NCI-H1417 (cell line): ENCODE measurements around the gene ASF1A.
"Not testable (repeated sequence)": the region's sequence is repeated elsewhere in the genome, so short reads cannot be mapped to it uniquely, and the experiment has no call there.

Experiments
- DNase-seq, 3 experiments: peaks; one replicate each; lab custom pipeline; 2025; lab: John Stamatoyannopoulos, UW

ASF1A gene

GRCh38 chr6:118893807-118894424 is at the start of gene ASF1A:
Gene ASF1A (plus strand): TSS chr6:118894152. CDS start chr6:118894414, 262 bp downstream.
- DNase-seq, result peak; percentile 96 to 99 (median 98)

- no peak for DNase-seq
These were observed 49.0 kb upstream of the ASF1A start for GRCh38 chr6:118844915-118845314.

DNA sequence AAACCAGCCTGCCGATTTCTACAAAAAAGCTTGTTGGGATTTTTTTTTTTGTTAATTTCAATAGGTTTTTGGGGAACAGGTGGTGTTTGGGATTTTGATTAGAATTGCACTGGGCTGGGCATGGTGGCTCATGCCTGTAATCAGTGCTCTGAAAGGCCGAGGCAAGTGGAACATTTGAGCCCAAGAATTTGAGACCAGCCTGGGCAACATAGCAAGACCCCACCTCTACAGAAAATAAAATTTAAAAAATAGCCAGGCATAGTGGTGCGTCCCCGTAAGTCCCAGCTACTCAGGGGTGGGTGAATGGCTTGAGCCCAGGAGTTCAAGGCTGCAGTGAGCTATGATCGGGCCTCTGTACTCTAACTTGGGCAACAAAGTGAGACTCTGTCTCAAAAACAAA is 40.5 kb upstream of the ASF1A start:
- DNase-seq, result no peak

DNA sequence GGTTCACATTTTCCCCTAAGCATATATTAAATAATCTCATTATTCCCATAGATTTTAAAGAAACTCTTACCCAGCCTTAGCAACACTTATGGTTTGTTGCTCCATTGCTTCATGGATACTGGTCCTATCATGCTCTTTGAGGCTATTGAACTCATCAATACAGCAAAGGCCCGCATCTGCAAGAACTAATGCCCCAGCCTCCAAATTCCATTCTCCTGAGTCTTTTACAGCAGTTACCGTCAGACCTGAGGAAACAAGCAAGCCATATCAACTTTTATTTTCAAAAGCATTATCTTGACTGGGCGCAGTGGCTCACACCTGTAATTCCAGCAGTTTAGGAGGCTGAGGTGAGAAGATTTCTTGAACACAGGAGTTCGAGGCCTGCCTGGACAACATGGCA is 37.7 kb upstream of the ASF1A start:
- DNase-seq, result no peak

GRCh38 chr6:118859517-118860064 is 34.4 kb upstream of the ASF1A start:
- DNase-seq, result no peak

DNA sequence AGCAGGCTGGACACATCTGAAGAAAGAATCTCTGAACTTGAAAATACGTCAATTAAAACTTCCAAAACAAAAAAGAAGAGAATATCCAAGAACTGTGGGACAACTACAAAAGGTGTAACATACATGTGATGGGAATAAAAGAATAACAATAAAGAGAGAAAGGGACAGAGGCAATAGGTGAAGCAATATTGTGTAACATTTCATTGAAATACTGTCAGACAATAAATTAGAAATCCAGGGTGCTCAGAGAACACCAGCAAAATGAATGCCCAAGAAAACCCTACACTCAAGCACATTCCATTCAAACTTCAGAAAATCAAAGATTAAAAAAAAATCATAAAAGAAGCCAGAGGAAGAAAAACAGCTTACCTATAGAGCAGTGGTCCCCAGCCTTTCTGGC is 33.6 kb upstream of the ASF1A start:
- DNase-seq, result no peak

DNA sequence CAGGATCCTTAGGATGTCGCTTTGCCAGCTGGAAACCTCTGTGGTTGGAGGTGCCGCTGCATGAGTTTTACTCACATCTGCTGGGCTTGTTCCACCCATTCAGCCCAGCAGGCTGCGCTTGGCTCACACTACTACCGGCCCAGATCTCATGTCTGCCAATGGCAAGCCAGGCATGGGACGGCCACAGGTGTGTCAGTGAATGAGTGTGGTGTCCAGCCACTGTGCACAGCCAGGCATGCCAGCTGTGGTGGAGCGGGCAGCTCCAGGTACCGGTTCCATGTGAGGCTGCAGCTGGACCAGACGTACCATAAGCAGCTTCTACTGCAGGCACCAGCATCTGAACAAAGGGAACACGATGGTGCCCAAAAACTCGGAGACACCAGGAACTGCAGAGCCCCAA is 33.1 kb upstream of the ASF1A start:
- no peak for DNase-seq

DNA sequence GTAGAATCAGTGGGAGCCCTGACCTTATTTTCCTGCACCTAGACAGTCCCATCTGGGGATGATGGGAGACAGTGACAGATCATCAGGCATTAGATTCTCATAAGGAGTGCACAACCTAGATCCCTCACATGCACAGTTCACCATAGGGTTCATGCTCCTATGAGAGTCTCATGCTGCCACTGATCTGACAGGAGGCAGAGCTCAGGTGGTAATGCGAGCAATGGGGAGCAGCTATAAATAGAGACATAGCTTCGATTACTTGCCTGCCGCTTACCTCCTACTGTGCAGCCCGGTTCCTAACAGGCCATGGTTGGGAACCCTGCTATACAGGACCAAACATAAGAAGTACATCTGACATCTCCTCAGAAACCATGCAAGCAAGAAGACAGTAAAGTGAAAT is 31.5 kb upstream of the ASF1A start:
- DNase-seq, result no peak

DNA sequence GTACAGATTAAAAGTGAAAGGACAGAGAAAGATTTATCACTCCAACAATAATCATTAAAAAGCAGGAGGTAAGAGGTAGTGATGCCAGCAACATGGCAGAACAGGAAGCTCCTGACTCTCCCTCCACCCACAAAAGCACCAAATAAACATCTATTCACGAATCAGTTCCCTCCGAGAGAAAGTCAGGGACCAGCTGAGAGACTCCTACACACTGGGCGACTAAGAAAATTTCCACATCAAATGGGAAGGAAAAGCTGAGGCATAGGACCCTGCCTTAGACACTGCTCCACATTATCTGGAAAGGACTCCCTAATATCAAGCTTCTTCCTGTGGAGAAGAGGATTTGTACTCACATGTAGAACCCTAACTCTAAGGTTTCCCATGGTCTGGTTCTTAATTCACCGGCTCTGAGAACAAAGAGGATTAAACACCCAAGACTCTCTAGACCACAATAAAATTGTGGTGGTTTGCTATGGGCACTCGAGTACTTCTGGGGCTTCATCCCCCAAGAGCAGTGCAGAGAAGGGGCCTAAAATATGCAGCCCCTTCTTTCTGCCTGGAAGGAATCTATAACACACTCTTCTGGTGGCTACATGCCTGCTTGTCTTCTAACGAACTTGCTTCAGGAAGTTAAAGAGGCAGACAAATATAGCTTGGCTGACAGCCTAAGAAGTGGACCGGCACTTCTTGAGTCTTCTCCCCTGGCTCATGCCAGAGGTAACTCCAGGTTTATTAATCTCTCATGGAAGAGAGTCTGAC is 29.4 kb upstream of the ASF1A start:
- no peak for DNase-seq

GRCh38 chr6:118865100-118865391 is 28.9 kb upstream of the ASF1A start:
- no peak for DNase-seq

GRCh38 chr6:118867181-118867580 is 26.8 kb upstream of the ASF1A start:
- DNase-seq, result no peak

GRCh38 chr6:118868901-118869300 is 25.1 kb upstream of the ASF1A start:
- not testable (repeated sequence) for DNase-seq

DNA sequence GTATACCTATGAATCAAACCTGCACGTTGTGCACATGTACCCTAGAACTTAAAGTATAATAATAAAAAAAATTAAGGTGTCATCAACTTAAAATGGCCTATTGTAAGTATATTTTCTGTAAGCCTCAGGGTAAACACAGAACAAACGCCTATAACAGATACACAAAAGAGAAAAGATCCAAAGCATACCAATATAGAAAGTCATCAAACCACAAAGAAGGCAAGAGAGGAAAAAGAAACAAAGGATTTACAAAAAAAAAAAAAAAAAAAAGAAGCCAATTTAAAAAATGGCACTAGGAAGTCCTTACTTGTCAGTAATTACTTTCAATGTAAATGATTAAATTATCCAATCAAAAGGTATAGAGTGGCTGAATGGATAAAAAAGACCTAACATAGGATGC is 24.6 kb upstream of the ASF1A start:
- DNase-seq, result no peak

DNA sequence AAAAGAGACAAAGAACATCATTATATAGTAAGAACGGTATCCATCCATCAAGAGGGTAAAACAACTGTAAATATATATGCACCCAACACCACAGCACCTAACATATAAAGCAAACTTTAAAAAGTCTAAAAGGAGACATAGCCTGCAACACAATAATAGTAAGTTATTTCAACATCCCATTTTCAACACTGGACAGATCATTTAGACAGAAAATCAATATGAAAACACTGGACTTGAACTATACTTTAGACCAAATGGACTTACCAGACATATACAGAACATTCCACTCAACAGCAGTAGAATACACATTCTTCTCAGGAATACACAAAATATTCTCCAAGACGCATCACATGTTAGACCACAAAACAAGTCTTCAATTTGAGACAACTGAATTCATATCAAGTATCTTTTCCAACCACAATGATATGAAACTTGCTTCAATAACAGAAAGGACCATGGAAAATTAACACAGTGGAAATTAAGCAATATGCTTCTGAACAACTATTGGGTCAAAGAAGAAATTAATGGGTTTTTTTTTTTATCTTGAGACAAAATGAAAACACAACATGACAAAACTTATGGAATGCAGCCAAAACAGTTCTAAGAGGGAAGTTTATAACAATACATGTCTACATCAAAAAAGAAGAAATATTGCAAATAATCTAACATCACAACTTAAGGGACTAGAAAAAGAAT is 23.9 kb upstream of the ASF1A start:
- no peak for DNase-seq

DNA sequence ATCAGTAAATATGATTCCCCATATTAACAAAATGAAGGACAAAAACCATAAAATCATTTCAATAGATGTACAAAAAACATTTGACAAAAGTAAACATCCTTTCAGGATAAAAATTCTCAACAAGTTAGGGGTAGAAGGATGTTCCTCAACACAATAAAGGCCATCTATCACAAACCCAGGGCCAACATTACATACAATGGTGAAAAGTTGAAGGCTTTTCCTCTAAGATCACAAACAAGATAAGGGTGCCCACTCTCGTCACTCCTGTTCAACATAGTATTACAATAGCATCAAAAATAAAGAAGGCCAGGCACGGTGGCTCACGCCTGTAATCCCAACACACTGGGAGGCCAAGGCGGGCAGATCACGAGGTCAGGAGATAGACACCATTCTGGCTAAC is 22.6 kb upstream of the ASF1A start:
- no peak for DNase-seq

DNA sequence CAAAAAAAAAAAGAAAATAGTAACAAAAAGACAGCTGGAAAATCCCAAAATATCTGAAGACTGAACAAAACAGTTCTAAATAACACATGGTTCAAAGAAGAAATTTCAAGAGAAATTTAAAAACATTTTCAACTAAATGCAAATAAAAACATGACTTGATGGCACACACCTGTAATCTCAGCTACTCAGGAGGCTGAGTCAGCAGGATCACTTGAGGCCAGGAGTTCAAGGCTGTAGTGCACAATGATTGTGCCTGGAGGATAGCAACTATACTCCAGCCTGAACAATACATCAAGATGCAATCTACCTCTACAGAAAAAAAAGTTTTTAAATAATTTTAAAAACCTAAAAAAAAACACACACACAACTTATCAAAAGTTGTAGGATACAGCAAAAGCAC is 21.6 kb upstream of the ASF1A start:
- no peak for DNase-seq

- DNase-seq, result no peak
These were observed 21.2 kb upstream of the ASF1A start for GRCh38 chr6:118872726-118873125.

DNA sequence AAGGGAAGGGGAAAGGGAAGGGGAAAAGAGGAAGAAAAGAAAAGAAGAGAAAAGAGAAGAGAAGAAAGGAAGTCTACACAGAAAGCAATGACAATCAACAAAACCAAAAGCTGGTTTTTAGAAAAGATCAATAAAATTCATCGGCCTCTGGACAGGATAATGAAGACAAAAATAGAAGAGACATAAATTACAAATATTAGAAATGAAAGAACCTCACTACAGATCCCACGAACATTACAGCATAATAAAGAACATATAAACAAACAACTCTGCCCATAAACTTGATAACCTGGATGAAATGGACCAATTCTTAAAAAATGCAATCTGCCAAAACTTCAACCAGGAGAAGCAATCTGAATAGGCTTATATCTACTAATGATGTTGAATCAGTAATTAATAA is 20.7 kb upstream of the ASF1A start:
- no peak for DNase-seq

DNA sequence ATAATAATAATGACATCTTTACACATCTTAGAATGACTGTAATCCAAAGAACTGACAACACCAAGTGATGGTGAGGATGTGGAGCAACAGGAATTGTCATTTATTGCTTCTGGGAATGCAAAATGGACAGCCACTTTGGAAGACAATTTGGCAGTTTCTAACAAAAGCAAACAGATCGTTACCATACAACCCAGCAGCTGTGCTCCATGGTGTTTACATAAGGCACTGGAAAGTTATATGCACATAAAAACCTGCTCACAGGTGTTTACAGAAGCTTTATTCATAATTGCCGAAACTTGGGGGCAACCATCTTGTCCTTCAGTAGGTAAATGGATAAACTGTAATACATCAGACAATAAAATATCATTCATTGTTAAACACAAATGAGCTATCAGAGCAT is 18.3 kb upstream of the ASF1A start:
- DNase-seq, result peak in 1 of 3 experiments; percentile 64

DNA sequence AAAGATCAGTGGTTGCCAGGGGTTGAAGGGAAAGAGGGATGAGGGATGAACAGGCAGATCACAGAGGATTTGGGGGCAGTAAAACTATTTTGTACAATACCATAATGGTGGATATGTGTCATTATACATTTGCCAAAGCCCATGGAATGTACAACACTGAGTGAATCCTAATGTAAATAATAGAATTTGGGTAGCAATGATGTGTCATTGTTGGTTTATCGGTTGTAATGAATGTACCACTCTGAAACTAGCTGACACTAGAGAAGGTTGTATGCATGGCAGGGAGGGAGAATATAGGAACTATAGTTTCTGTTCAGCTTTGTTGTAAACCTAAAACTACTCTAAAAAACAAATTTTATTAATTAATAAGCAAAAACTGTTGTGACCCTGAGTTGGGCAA is 17.8 kb upstream of the ASF1A start:
- no peak for DNase-seq

- DNase-seq, result no peak
These were observed 17.1 kb upstream of the ASF1A start for GRCh38 chr6:118876814-118877213.

GRCh38 chr6:118877806-118878205 is 16.1 kb upstream of the ASF1A start:
- DNase-seq, result no peak
